ENCODE measurements around the gene APBB1. TPM values are rescaled to one million over a fixed set of nuclear protein-coding genes. Genes with fewer than 3 reads are reported as not detected.

Gene APBB1
- total RNA-seq, 1 experiment from 2014 or later = 83.8 TPM

DNA sequence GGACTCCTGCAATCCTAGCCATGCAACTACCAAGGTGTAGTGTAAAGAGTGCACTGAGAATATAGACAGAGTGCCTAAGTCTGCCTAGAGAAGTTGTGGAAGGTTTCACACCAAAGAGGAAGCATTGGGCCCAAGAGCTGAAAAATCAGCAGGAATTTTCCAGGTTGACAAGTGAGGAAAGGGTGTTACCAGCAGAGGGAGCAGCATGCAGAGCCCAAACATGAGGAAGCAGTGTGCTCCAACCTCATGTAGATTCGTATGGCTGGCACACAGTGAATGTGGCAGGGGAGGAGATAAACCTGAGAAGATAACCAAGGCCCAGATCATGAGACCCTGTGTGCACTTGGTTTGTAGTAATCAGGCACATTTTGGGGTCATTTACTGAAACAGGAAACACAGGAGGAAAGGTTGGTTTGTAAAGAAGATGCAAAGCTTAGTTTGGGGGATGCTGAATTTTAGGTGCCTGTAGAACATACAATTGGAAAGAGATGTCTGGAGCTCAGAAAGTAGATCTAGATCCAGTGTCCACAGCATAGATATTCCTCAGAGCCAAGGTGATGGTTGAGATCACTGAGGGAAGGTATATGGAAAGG, 20.2 kb upstream of the APBB1 start:
- no peaks in the 10 kb centered on the region for H3K9me3 ChIP-seq (ENCODE audit: low read depth, low read length, poor library complexity, severe bottlenecking)
- TF ChIP-seq, protein P1, sequence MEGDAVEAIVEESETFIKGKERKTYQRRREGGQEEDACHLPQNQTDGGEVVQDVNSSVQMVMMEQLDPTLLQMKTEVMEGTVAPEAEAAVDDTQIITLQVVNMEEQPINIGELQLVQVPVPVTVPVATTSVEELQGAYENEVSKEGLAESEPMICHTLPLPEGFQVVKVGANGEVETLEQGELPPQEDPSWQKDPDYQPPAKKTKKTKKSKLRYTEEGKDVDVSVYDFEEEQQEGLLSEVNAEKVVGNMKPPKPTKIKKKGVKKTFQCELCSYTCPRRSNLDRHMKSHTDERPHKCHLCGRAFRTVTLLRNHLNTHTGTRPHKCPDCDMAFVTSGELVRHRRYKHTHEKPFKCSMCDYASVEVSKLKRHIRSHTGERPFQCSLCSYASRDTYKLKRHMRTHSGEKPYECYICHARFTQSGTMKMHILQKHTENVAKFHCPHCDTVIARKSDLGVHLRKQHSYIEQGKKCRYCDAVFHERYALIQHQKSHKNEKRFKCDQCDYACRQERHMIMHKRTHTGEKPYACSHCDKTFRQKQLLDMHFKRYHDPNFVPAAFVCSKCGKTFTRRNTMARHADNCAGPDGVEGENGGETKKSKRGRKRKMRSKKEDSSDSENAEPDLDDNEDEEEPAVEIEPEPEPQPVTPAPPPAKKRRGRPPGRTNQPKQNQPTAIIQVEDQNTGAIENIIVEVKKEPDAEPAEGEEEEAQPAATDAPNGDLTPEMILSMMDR (conservative IDR thresholded peaks at IDR 0.05; ENCODE audit: low read depth, low read length) = peak; percentile 84
- no peak for TF ChIP-seq EZH2 (IDR thresholded peaks at IDR 0.05; ENCODE audit: borderline replicate concordance, low read depth, low read length, poor library complexity, severe bottlenecking)
- ChIA-PET POLR2A (ENCODE audit: low non-redundant PET) (no interaction called here), CTCF (interaction anchor here (0.5 to 1.0 kb wide), 4 partner anchors 30 to 60 kb away, joined by 3 to 6 read pairs (median 4); no protein-coding TSS in a partner anchor)
- no peaks in the 10 kb centered on the region for H3K36me3 ChIP-seq (ENCODE audit: insufficient read depth, low read length, poor library complexity, severe bottlenecking)
- no peak overlapping the region for H3K27ac ChIP-seq (ENCODE audit: low read depth, low read length, poor library complexity, severe bottlenecking)
- peak; percentile 75 for DNase-seq (ENCODE audit: low spot score)
- H3K4me3 ChIP-seq (ENCODE audit: low read depth, low read length, poor library complexity, severe bottlenecking) = no peak overlapping the region
- BruUV-seq (replicated peaks) = no TSS peak
- no peaks in the 10 kb centered on the region for H3K27me3 ChIP-seq (replicated peaks; ENCODE audit: insufficient read depth, low read depth, low read length, poor library complexity)
- H3K4me1 ChIP-seq (ENCODE audit: insufficient read depth, low read length, poor library complexity, severe bottlenecking) = peaks cover 4% of the 10 kb centered on the region
- intact Hi-C loops (cut with micrococcal nuclease; ENCODE audit: unreplicated experiment) = loop anchor here (2.0 kb wide), 1 partner anchor 20 kb away; the partner anchor contains the start of gene APBB1

DNA sequence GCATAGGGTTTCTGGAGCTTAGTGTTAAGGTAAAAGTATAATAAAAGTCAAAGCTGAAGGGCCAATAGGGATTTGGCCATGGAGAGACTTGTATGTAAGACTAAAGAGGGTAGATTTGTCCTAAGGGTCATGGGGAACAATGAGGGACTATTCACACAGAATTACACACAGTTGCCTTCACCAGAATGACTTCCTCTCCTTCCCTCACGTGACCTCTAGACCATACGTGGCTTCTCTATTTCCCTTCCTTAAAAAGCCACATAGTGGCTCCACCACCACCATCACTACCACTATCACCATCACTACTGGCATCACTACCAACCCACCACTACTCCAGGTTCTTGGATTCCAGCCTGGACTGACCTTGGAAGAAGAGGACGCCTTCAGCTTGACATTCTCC, 19.1 kb upstream of the APBB1 start:
- no peaks in the 10 kb centered on the region for H3K9me3 ChIP-seq (ENCODE audit: low read depth, low read length, poor library complexity, severe bottlenecking)
- intact Hi-C loops (cut with micrococcal nuclease; ENCODE audit: unreplicated experiment) = loop anchor here (2.0 kb wide), 1 partner anchor 19 kb away; the partner anchor contains the start of gene APBB1
- no peak for DNase-seq (ENCODE audit: low spot score)
- no peaks in the 10 kb centered on the region for H3K36me3 ChIP-seq (ENCODE audit: insufficient read depth, low read length, poor library complexity, severe bottlenecking)
- no peak overlapping the region for H3K4me3 ChIP-seq (ENCODE audit: low read depth, low read length, poor library complexity, severe bottlenecking)
- TF ChIP-seq EZH2 (IDR thresholded peaks at IDR 0.05; ENCODE audit: borderline replicate concordance, low read depth, low read length, poor library complexity, severe bottlenecking) = no peak
- TF ChIP-seq, protein P1 (conservative IDR thresholded peaks at IDR 0.05; ENCODE audit: low read depth, low read length) = no peak
- peaks cover under 1% of the 10 kb centered on the region for H3K4me1 ChIP-seq (ENCODE audit: insufficient read depth, low read length, poor library complexity, severe bottlenecking)
- POLR2A ChIA-PET (ENCODE audit: low non-redundant PET) = no interaction called here
- CTCF ChIA-PET = no interaction called here
- BruUV-seq (replicated peaks) = no TSS peak
- no peaks in the 10 kb centered on the region for H3K27me3 ChIP-seq (replicated peaks; ENCODE audit: insufficient read depth, low read depth, low read length, poor library complexity)
- no peak overlapping the region for H3K27ac ChIP-seq (ENCODE audit: low read depth, low read length, poor library complexity, severe bottlenecking)

DNA sequence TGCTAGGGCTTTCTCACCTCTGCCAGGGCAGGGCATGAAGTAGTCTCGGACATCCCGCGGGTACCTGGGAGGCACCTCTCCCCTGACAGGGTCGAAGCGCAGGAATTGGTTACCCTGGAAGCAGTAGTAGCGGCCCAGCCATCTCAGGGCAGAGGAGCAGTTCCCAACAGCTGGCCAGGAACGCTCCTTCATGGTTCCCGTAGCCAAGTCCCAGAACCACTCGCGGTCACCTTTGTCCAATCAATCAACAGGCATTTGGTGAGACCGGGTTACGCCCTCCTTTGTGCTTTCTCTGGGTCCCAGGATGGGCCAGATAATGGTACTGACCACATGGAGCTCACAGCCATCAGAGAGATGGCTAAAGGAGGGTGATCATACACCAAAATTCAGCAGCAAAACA, 18.5 kb upstream of the APBB1 start:
- CTCF ChIA-PET = no interaction called here
- no peak overlapping the region for H3K4me3 ChIP-seq (ENCODE audit: low read depth, low read length, poor library complexity, severe bottlenecking)
- intact Hi-C loops (cut with micrococcal nuclease; ENCODE audit: unreplicated experiment) = no loop called here
- H3K9me3 ChIP-seq (ENCODE audit: low read depth, low read length, poor library complexity, severe bottlenecking) = no peaks in the 10 kb centered on the region
- no peaks in the 10 kb centered on the region for H3K4me1 ChIP-seq (ENCODE audit: insufficient read depth, low read length, poor library complexity, severe bottlenecking)
- DNase-seq (ENCODE audit: low spot score) = no peak
- no peak for TF ChIP-seq EZH2 (IDR thresholded peaks at IDR 0.05; ENCODE audit: borderline replicate concordance, low read depth, low read length, poor library complexity, severe bottlenecking)
- TF ChIP-seq, protein P1 (conservative IDR thresholded peaks at IDR 0.05; ENCODE audit: low read depth, low read length) = no peak
- POLR2A ChIA-PET (ENCODE audit: low non-redundant PET) = no interaction called here
- H3K36me3 ChIP-seq (ENCODE audit: insufficient read depth, low read length, poor library complexity, severe bottlenecking) = no peaks in the 10 kb centered on the region
- no peak overlapping the region for H3K27ac ChIP-seq (ENCODE audit: low read depth, low read length, poor library complexity, severe bottlenecking)
- no TSS peak for BruUV-seq (replicated peaks)
- no peaks in the 10 kb centered on the region for H3K27me3 ChIP-seq (replicated peaks; ENCODE audit: insufficient read depth, low read depth, low read length, poor library complexity)

All from A673 (cell line).